Activated naive CD4-positive, alpha-beta T cell treated with anti-CD3 and anti-CD28 coated beads, Interleukin-2, amount 10 ng/mL, durations not matched to agents 7 days and 5 days (primary cell): ENCODE data around the gene ALOX12B.
"Not testable (repeated sequence)": the region's sequence is repeated elsewhere in the genome, so short reads cannot be mapped to it uniquely, and the experiment has no call there.

ENCODE experiments used
- CTCF ChIA-PET: fragments of 350-600 bp; sonication (Branson Sonifier 250); formaldehyde crosslinking; loops from one replicate; lab custom pipeline; 2021; ENCODE audit warnings: antibody characterized with exemption; lab: Charles Lee
- DNase-seq: peaks from one replicate; pipeline ENCODE4 v3.0.0-alpha.2; 2020
- H3K27ac Mint-ChIP-seq: one replicate; pipeline ENCODE4 v1.8.0; 2021; ENCODE audit warnings: mild to moderate bottlenecking, moderate library complexity, mixed read lengths
- H3K27me3 Mint-ChIP-seq: one replicate; pipeline ENCODE4 v1.8.0; 2021; ENCODE audit warnings: mild to moderate bottlenecking, mixed read lengths
- H3K36me3 Mint-ChIP-seq: one replicate; pipeline ENCODE4 v1.8.0; 2021; ENCODE audit warnings: mixed read lengths
- H3K4me1 Mint-ChIP-seq: one replicate; pipeline ENCODE4 v1.8.0; 2021; ENCODE audit warnings: mixed read lengths
- H3K4me3 Mint-ChIP-seq: one replicate; pipeline ENCODE4 v1.8.0; 2021; ENCODE audit warnings: mild to moderate bottlenecking, moderate library complexity, mixed read lengths
- H3K9me3 Mint-ChIP-seq: one replicate; pipeline ENCODE4 v1.8.0; 2021; ENCODE audit warnings: mixed read lengths

ALOX12B gene

GRCh38 chr17:8109661-8110455 lies 22.3 kb upstream of the ALOX12B start:
- H3K4me1 Mint-ChIP-seq: peaks cover 2% of the 10 kb centered on the region
- peak; percentile 86 for DNase-seq
- CTCF ChIA-PET: interaction anchor here (0.6 to 11.2 kb wide), 20 partner anchors 9 to 218 kb away, joined by 3 to 113 read pairs (median 4); partner anchors contain the start of gene ALOXE3
- peaks cover 83% of the 10 kb centered on the region for H3K27me3 Mint-ChIP-seq
- no peaks in the 10 kb centered on the region for H3K9me3 Mint-ChIP-seq
- H3K4me3 Mint-ChIP-seq: no peak overlapping the region
- H3K36me3 Mint-ChIP-seq: no peaks in the 10 kb centered on the region
- H3K27ac Mint-ChIP-seq: no peak overlapping the region

- H3K4me3 Mint-ChIP-seq: no peak overlapping the region
- peaks cover 83% of the 10 kb centered on the region for H3K27me3 Mint-ChIP-seq
- H3K9me3 Mint-ChIP-seq: no peaks in the 10 kb centered on the region
- no peak overlapping the region for H3K27ac Mint-ChIP-seq
- peaks cover 2% of the 10 kb centered on the region for H3K4me1 Mint-ChIP-seq
- H3K36me3 Mint-ChIP-seq: no peaks in the 10 kb centered on the region
- CTCF ChIA-PET: interaction anchor here (1.5 to 11.2 kb wide), 7 partner anchors 16 to 50 kb away, joined by 3 to 113 read pairs (median 31); no protein-coding TSS in a partner anchor
- no peak for DNase-seq
Observed at GRCh38 chr17:8108972-8109660, 21.6 kb upstream of the ALOX12B start.

- H3K9me3 Mint-ChIP-seq, H3K4me1 Mint-ChIP-seq, H3K36me3 Mint-ChIP-seq, DNase-seq, H3K27ac Mint-ChIP-seq, H3K4me3 Mint-ChIP-seq: not testable (repeated sequence)
- H3K27me3 Mint-ChIP-seq: peaks cover 76% of the 10 kb centered on the region
- CTCF ChIA-PET: interaction anchor here (1.0 to 11.2 kb wide), 4 partner anchors 9 to 47 kb away, joined by 5 to 113 read pairs (median 47); no protein-coding TSS in a partner anchor
Observed at GRCh38 chr17:8106980-8107379, 19.5 kb upstream of the ALOX12B start.

GRCh38 chr17:8105957-8106398 lies 18.5 kb upstream of the ALOX12B start:
- DNase-seq: no peak
- no peak overlapping the region for H3K4me3 Mint-ChIP-seq
- no peaks in the 10 kb centered on the region for H3K36me3 Mint-ChIP-seq
- H3K9me3 Mint-ChIP-seq: no peaks in the 10 kb centered on the region
- peaks cover 2% of the 10 kb centered on the region for H3K4me1 Mint-ChIP-seq
- CTCF ChIA-PET: interaction anchor here (1.0 to 11.2 kb wide), 4 partner anchors 10 to 46 kb away, joined by 5 to 113 read pairs (median 47); no protein-coding TSS in a partner anchor
- peaks cover 66% of the 10 kb centered on the region for H3K27me3 Mint-ChIP-seq
- H3K27ac Mint-ChIP-seq: no peak overlapping the region

GRCh38 chr17:8104911-8105310 lies 17.4 kb upstream of the ALOX12B start:
- Mint-ChIP-seq H3K36me3 (no peaks in the 10 kb centered on the region), H3K27ac (no peak overlapping the region), H3K27me3 (peaks cover 59% of the 10 kb centered on the region), H3K9me3 (no peaks in the 10 kb centered on the region), H3K4me3 (no peak overlapping the region), H3K4me1 (no peaks in the 10 kb centered on the region)
- DNase-seq: no peak
- CTCF ChIA-PET: interaction anchor here (0.7 to 11.2 kb wide), 5 partner anchors 10 to 45 kb away, joined by 3 to 113 read pairs (median 6); no protein-coding TSS in a partner anchor

- no peak overlapping the region for H3K27ac Mint-ChIP-seq
- no peaks in the 10 kb centered on the region for H3K36me3 Mint-ChIP-seq
- H3K4me1 Mint-ChIP-seq: no peaks in the 10 kb centered on the region
- peaks cover 48% of the 10 kb centered on the region for H3K27me3 Mint-ChIP-seq
- CTCF ChIA-PET: interaction anchor here (1.2 to 11.2 kb wide), 4 partner anchors 10 to 44 kb away, joined by 4 to 113 read pairs (median 46); partner anchors contain the start of gene ALOXE3
- no peak overlapping the region for H3K4me3 Mint-ChIP-seq
- H3K9me3 Mint-ChIP-seq: no peaks in the 10 kb centered on the region
- DNase-seq: no peak
Observed at GRCh38 chr17:8103549-8103948, 16.0 kb upstream of the ALOX12B start.

GRCh38 chr17:8101721-8102120 lies 14.2 kb upstream of the ALOX12B start:
- no peaks in the 10 kb centered on the region for H3K36me3 Mint-ChIP-seq
- no peak overlapping the region for H3K27ac Mint-ChIP-seq
- H3K9me3 Mint-ChIP-seq: no peaks in the 10 kb centered on the region
- DNase-seq: no peak
- H3K4me1 Mint-ChIP-seq: no peaks in the 10 kb centered on the region
- H3K27me3 Mint-ChIP-seq: peaks cover 38% of the 10 kb centered on the region
- CTCF ChIA-PET: interaction anchor here (1.0 to 3.1 kb wide), 6 partner anchors 9 to 86 kb away, joined by 3 to 13 read pairs (median 10); no protein-coding TSS in a partner anchor
- no peak overlapping the region for H3K4me3 Mint-ChIP-seq

GRCh38 chr17:8100763-8101162 lies 13.2 kb upstream of the ALOX12B start:
- Mint-ChIP-seq H3K27ac (no peak overlapping the region), H3K27me3 (peaks cover 43% of the 10 kb centered on the region), H3K36me3 (no peaks in the 10 kb centered on the region), H3K4me3 (no peak overlapping the region), H3K9me3 (no peaks in the 10 kb centered on the region), H3K4me1 (peaks cover 2% of the 10 kb centered on the region)
- DNase-seq: no peak
- CTCF ChIA-PET: interaction anchor here (0.6 to 3.1 kb wide), 7 partner anchors 8 to 85 kb away, joined by 3 to 13 read pairs (median 10); no protein-coding TSS in a partner anchor

GRCh38 chr17:8100111-8100510 lies 12.6 kb upstream of the ALOX12B start:
- Mint-ChIP-seq H3K9me3 (no peaks in the 10 kb centered on the region), H3K4me3 (no peak overlapping the region), H3K4me1 (peaks cover 5% of the 10 kb centered on the region), H3K36me3 (no peaks in the 10 kb centered on the region), H3K27ac (no peak overlapping the region), H3K27me3 (peaks cover 48% of the 10 kb centered on the region)
- CTCF ChIA-PET: interaction anchor here (0.6 to 3.1 kb wide), 6 partner anchors 8 to 84 kb away, joined by 3 to 13 read pairs (median 10); no protein-coding TSS in a partner anchor
- no peak for DNase-seq

GRCh38 chr17:8096541-8096940 lies 9.0 kb upstream of the ALOX12B start:
- peaks cover 18% of the 10 kb centered on the region for H3K4me1 Mint-ChIP-seq
- no peak overlapping the region for H3K4me3 Mint-ChIP-seq
- no peak for DNase-seq
- no peaks in the 10 kb centered on the region for H3K36me3 Mint-ChIP-seq
- CTCF ChIA-PET: interaction anchor here (0.7 to 1.2 kb wide), 2 partner anchors 14 to 36 kb away, joined by 3 to 5 read pairs; no protein-coding TSS in a partner anchor
- no peak overlapping the region for H3K27ac Mint-ChIP-seq
- H3K27me3 Mint-ChIP-seq: peaks cover 54% of the 10 kb centered on the region
- H3K9me3 Mint-ChIP-seq: no peaks in the 10 kb centered on the region

GRCh38 chr17:8095361-8095760 lies 7.8 kb upstream of the ALOX12B start:
- CTCF ChIA-PET: interaction anchor here (1.2 to 3.9 kb wide), 4 partner anchors 11 to 23 kb away, joined by 5 to 85 read pairs (median 30); partner anchors contain the start of gene ALOXE3
- Mint-ChIP-seq H3K27me3 (peaks cover 65% of the 10 kb centered on the region), H3K9me3 (no peaks in the 10 kb centered on the region), H3K4me1 (peaks cover 21% of the 10 kb centered on the region), H3K27ac (no peak overlapping the region), H3K4me3 (no peak overlapping the region), H3K36me3 (no peaks in the 10 kb centered on the region)
- DNase-seq: no peak

GRCh38 chr17:8091033-8091687 lies 3.6 kb upstream of the ALOX12B start:
- H3K36me3 Mint-ChIP-seq: no peaks in the 10 kb centered on the region
- H3K9me3 Mint-ChIP-seq: no peaks in the 10 kb centered on the region
- H3K27me3 Mint-ChIP-seq: peaks cover 92% of the 10 kb centered on the region
- H3K4me3 Mint-ChIP-seq: no peak overlapping the region
- CTCF ChIA-PET: interaction anchor here (0.5 to 3.9 kb wide), 8 partner anchors 10 to 693 kb away, joined by 3 to 21 read pairs (median 4); no protein-coding TSS in a partner anchor
- H3K4me1 Mint-ChIP-seq: peaks cover 20% of the 10 kb centered on the region
- H3K27ac Mint-ChIP-seq: no peak overlapping the region
- DNase-seq: no peak

- no peak for DNase-seq
- Mint-ChIP-seq H3K4me3 (no peak overlapping the region), H3K27ac (no peak overlapping the region), H3K27me3 (peaks cover 78% of the 10 kb centered on the region), H3K36me3 (no peaks in the 10 kb centered on the region), H3K4me1 (peaks cover 12% of the 10 kb centered on the region), H3K9me3 (no peaks in the 10 kb centered on the region)
- CTCF ChIA-PET: interaction anchor here (0.5 to 2.2 kb wide), 6 partner anchors 10 to 128 kb away, joined by 3 to 8 read pairs (median 4); no protein-coding TSS in a partner anchor
Observed at GRCh38 chr17:8089728-8090127, 2.2 kb upstream of the ALOX12B start.
